RPMI7951 (cell line): ENCODE measurements around the gene DTYMK. TPM values are rescaled to one million over a fixed set of nuclear protein-coding genes. Genes with fewer than 3 reads are reported as not detected.
"Not testable (repeated sequence)": the region's sequence is repeated elsewhere in the genome, so short reads cannot be mapped to it uniquely, and the experiment has no call there.

Source experiments
- DNase-seq: peaks from one replicate; pipeline ENCODE4 v3.0.0-alpha.2; 2012; ENCODE audit warnings: low read depth
- total RNA-seq: library from RNA; depleted of rRNA; stranded (reverse); fragments of >200 nt; shearing (Covaris generic); gene quantifications from 2 replicates; pipeline ENCODE4 v1.2.3, GENCODE V29; 2014

Gene DTYMK
- total RNA-seq, 1 experiment from 2014 or later = 155 TPM

GRCh38 chr2:241672243-241673188 lies 14.1 kb downstream of the DTYMK start:
- DNase-seq = no peak

GRCh38 chr2:241671457-241672240 lies 15.0 kb downstream of the DTYMK start:
- no peak for DNase-seq

GRCh38 chr2:241670333-241671110 lies 16.1 kb downstream of the DTYMK start:
- DNase-seq = no peak

GRCh38 chr2:241668839-241669238 lies 17.8 kb downstream of the DTYMK start:
- DNase-seq = no peak

GRCh38 chr2:241668354-241668753 lies 18.3 kb downstream of the DTYMK start:
- DNase-seq = no peak

- no peak for DNase-seq
Observed at GRCh38 chr2:241666627-241667400, 19.8 kb downstream of the DTYMK start.

GRCh38 chr2:241665731-241666440 lies 20.7 kb downstream of the DTYMK start:
- no peak for DNase-seq

- not testable (repeated sequence) for DNase-seq
Observed at GRCh38 chr2:241662731-241663130, 23.9 kb downstream of the DTYMK start.

GRCh38 chr2:241660593-241661213 lies 25.9 kb downstream of the DTYMK start:
- DNase-seq = no peak

- DNase-seq = peak; percentile 67
Observed at GRCh38 chr2:241659150-241659739, 27.4 kb downstream of the DTYMK start.

GRCh38 chr2:241658296-241658695 lies 28.3 kb downstream of the DTYMK start:
- DNase-seq = no peak

- DNase-seq = no peak
Observed at GRCh38 chr2:241657786-241658254, 28.8 kb downstream of the DTYMK start.

- DNase-seq = no peak
Observed at GRCh38 chr2:241656190-241656741, 30.3 kb downstream of the DTYMK start.

- DNase-seq = no peak
Observed at GRCh38 chr2:241655516-241656189, 31.0 kb downstream of the DTYMK start.

- no peak for DNase-seq
Observed at GRCh38 chr2:241654551-241654950, 32.1 kb downstream of the DTYMK start.

- DNase-seq = no peak
Observed at GRCh38 chr2:241653210-241653750, 33.3 kb downstream of the DTYMK start.

GRCh38 chr2:241652722-241653121 lies 33.9 kb downstream of the DTYMK start:
- no peak for DNase-seq

GRCh38 chr2:241652142-241652541 lies 34.5 kb downstream of the DTYMK start:
- DNase-seq = no peak
